ENCODE data around the gene NUDT14. TPM values are rescaled to one million over a fixed set of nuclear protein-coding genes. Genes with fewer than 3 reads are reported as not detected.

NUDT14 gene
- total and polyA plus RNA-seq, 2 of the 8 experiments (the other 6 are each of a cell fraction or from before 2014, with no cell fraction given): 25.5 to 33.3 TPM

DNA sequence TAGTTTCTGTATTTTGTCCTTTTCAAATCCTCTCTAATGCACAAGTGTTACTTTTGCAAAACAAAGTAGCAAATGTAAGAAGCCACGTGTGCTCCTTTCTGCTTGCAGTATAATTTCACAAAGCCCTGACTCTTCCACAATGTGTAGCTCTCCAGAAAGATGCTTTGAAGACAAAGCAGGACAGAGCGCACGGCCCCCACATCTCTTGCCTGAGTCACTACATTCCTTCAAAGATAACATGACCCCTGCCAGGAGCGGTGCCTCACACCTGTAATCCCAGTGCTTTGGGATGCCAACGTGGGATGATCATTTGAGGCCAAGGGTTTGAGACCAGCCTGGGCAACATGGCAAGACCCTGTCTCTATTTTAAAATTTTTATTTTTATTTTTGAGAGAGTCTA is 53.1 kb downstream of the NUDT14 start:
- no peak overlapping the region for H4K91ac ChIP-seq (replicated peaks; ENCODE audit: insufficient read length, low read length)
- no peak overlapping the region for H2AK5ac ChIP-seq (ENCODE audit: low read depth, low read length)
- CTCF ChIA-PET (ENCODE audit: partially characterized antibody): interaction anchor here (0.7 to 2.2 kb wide), 4 partner anchors 24 to 82 kb away, joined by 3 to 5 read pairs (median 4); no protein-coding TSS in a partner anchor
- no peak overlapping the region for H3K14ac ChIP-seq (ENCODE audit: insufficient read length)
- no peak overlapping the region for H3K4me3 ChIP-seq (ENCODE audit: extremely low read depth in 1 of 4, insufficient read depth in 2 of 4, low read depth in 3 of 4, low read length in 4 of 4)
- H2BK20ac ChIP-seq (ENCODE audit: low read length): no peak overlapping the region
- H2BK15ac ChIP-seq (ENCODE audit: low read length): no peak overlapping the region
- DNase-seq (ENCODE audit: low read depth in 1 of 2, low spot score in 2 of 2) (no peak), FAIRE-seq (no peak)
- peaks cover 2 to 3% of the 10 kb centered on the region in 2 experiments; a peak in 1 of 4 replicates for H3K9me3 ChIP-seq (ENCODE audit: insufficient read depth in 2 of 2, low read depth in 1 of 2, low read length in 1 of 2)
- H2BK5ac ChIP-seq (ENCODE audit: low read depth, low read length): no peak overlapping the region
- H3K79me1 ChIP-seq (ENCODE audit: low read depth, low read length): no peaks in the 10 kb centered on the region
- no peak overlapping the region for H2BK12ac ChIP-seq (ENCODE audit: low read depth, low read length)
- no peaks in the 10 kb centered on the region for H3K36me3 ChIP-seq (ENCODE audit: control insufficient read depth in 2 of 4, insufficient read depth in 4 of 4, low read length in 3 of 4)
- no peak for TF ChIP-seq HDAC2 (IDR thresholded peaks at IDR 0.05; ENCODE audit: borderline replicate concordance in 1 of 2, low read depth in 2 of 2, low read length in 2 of 2)
- no peak for TF ChIP-seq ATF3 (IDR thresholded peaks at IDR 0.05; ENCODE audit: insufficient read depth, low read depth, low read length)
- no peak for TF ChIP-seq EZH2 (IDR thresholded peaks at IDR 0.05; ENCODE audit: low read depth, low read length, severe bottlenecking)
- TF ChIP-seq SUZ12 (IDR thresholded peaks at IDR 0.05; ENCODE audit: low read length): no peak
- TF ChIP-seq RNF2 (IDR thresholded peaks at IDR 0.05; ENCODE audit: borderline replicate concordance, low read depth, low read length, missing control alignments, poor library complexity, severe bottlenecking): no peak
- no peak for TF ChIP-seq TBP (IDR thresholded peaks at IDR 0.05; ENCODE audit: low read depth, low read length)
- TF ChIP-seq JUN (IDR thresholded peaks at IDR 0.05; ENCODE audit: low read depth, low read length): no peak
- no peak for TF ChIP-seq JUND (IDR thresholded peaks at IDR 0.05; ENCODE audit: low read length)
- no peak overlapping the region for H3K27ac ChIP-seq (ENCODE audit: low read depth, low read length)
- no peaks in the 10 kb centered on the region; a peak in 2 of 7 replicates for H3K27me3 ChIP-seq (replicated peaks in 1 of 4; ENCODE audit: control insufficient read depth in 3 of 4, extremely low read depth in 1 of 4, insufficient read depth in 3 of 4, low read length in 3 of 4)
- no peak overlapping the region for H3K56ac ChIP-seq (replicated peaks; ENCODE audit: insufficient read length, low read depth, low read length)
- no peak overlapping the region for H4K5ac ChIP-seq (ENCODE audit: insufficient read length, low read depth, low read length)
- H3K23ac ChIP-seq (ENCODE audit: insufficient read length): no peak overlapping the region
- H3K79me2 ChIP-seq (ENCODE audit: control insufficient read depth in 1 of 2, insufficient read depth in 2 of 2, low read length in 2 of 2): no peaks in the 10 kb centered on the region
- POLR2A ChIA-PET (ENCODE audit: partially characterized antibody): no interaction called here
- H3K4ac ChIP-seq (replicated peaks; ENCODE audit: insufficient read length, low read depth, low read length): no peak overlapping the region
- H3K18ac ChIP-seq (ENCODE audit: extremely low read depth, low read length): no peak overlapping the region
- H3K23me2 ChIP-seq (ENCODE audit: low read depth, low read length): no peaks in the 10 kb centered on the region
- no peaks in the 10 kb centered on the region for H3K4me1 ChIP-seq (replicated peaks in 1 of 4; ENCODE audit: control insufficient read depth in 3 of 4, insufficient read depth in 4 of 4, low read length in 3 of 4)
- H2BK120ac ChIP-seq (replicated peaks; ENCODE audit: low read depth, low read length): no peak overlapping the region
- H4K20me1 ChIP-seq (replicated peaks in 1 of 2; ENCODE audit: control insufficient read depth in 1 of 2, insufficient read depth in 2 of 2, low read length in 2 of 2): no peaks in the 10 kb centered on the region
- WGBS, 2 experiments (ENCODE audit: extremely low coverage in 1 of 2, insufficient coverage in 1 of 2, insufficient read length in 1 of 2, insufficient replicate concordance in 2 of 2, low coverage in 1 of 2, low lambda C conversion rate in 2 of 2, missing lambda C conversion rate in 1 of 2): 64% methylated on average over 5 of the region's 5 CpGs; no CpG with 5 or more reads in 1 of the 2 experiments
- H4K8ac ChIP-seq (ENCODE audit: extremely low read depth, insufficient read depth, low read length): no peak overlapping the region
- H2AFZ ChIP-seq (ENCODE audit: low read length): no peak overlapping the region
- no peak overlapping the region for H3K4me2 ChIP-seq (ENCODE audit: insufficient read depth in 1 of 2, low read depth in 2 of 2, low read length in 2 of 2)
- H3K9ac ChIP-seq (replicated peaks in 1 of 4; ENCODE audit: extremely low read depth in 1 of 4, low read depth in 3 of 4, low read length in 3 of 4): no peak overlapping the region
